ENCODE results near the gene DIDO1. TPM values are rescaled to one million over a fixed set of nuclear protein-coding genes. Genes with fewer than 3 reads are reported as not detected.

The DIDO1 gene
- total and polyA plus RNA-seq, 2 donors (not counting 1 experiment from before 2014, with no cell fraction given) = 57.6 to 124 TPM

DNA sequence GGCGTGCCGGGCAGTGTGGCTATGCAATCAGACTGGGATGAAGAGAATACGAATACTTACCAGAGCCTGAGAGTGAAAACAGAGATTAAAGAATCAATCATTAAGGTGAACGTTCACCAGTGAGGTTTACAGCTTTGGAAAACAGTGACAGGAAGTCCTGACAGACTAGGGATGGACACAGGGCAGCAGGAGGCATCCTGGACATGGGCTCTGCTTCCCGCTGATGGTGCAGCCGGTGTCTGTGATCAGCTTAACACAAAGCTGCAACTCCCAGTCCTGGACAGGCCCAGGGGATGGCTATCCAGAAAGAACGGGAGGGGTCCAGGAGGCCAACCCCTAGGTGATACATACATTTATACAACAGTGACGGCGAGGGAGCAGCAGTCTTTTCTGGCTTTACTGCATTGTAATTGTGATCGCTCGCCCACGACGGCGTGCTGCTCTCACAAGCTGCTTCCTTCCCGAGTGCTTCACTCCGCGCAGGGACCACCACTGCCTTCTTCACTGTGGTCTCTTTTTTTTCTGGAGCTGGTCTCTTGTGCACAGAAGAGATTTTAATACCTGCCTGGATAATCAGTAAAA, 20.7 kb downstream of the DIDO1 start:
- no peak overlapping the region for H3K27ac Mint-ChIP-seq
- DNase-seq = no peak
- Histone ChIP-seq H3K27ac (ENCODE audit: low read length in 2 of 2) (no peak overlapping the region), H3K36me3 (replicated peaks in 1 of 2; ENCODE audit: control extremely low read depth in 1 of 2, control insufficient read depth in 1 of 2, extremely low read depth in 1 of 2, insufficient read depth in 2 of 2, low read length in 1 of 2) (peaks cover 9 to 86% of the 10 kb centered on the region in 2 experiments), H4K20me1 (ENCODE audit: control insufficient read depth, insufficient read depth, low read length, poor library complexity, severe bottlenecking) (peaks cover 62% of the 10 kb centered on the region), H3K4me3 (ENCODE audit: control extremely low read depth in 1 of 5, extremely low read depth in 1 of 5, insufficient read depth in 1 of 5, low read depth in 2 of 5, low read length in 4 of 5) (no peak overlapping the region), H3K9me3 (ENCODE audit: control extremely low read depth in 1 of 3, control insufficient read depth in 2 of 3, insufficient read depth in 1 of 3, low read length in 2 of 3) (no peaks in the 10 kb centered on the region), H3K4me1 (ENCODE audit: control insufficient read depth in 2 of 2, insufficient read depth in 2 of 2, low read length in 2 of 2) (peaks cover 0 to under 1% of the 10 kb centered on the region in 2 donors), H3K27me3 (replicated peaks in 1 of 4; ENCODE audit: control extremely low read depth in 1 of 4, control insufficient read depth in 3 of 4, insufficient read depth in 4 of 4, low read length in 3 of 4) (no peaks in the 10 kb centered on the region), H3K79me2 (ENCODE audit: control insufficient read depth, insufficient read depth, low read length) (peaks cover 50% of the 10 kb centered on the region), H2AFZ (ENCODE audit: insufficient read depth, low read depth, low read length, poor library complexity, severe bottlenecking) (no peak overlapping the region), H3K4me2 (replicated peaks; ENCODE audit: low read depth, low read length, poor library complexity, severe bottlenecking) (no peak overlapping the region), H3K9ac (ENCODE audit: low read length) (no peak overlapping the region)
- WGBS (ENCODE audit: insufficient coverage) = 98% methylated on average over 17 of the region's 17 CpGs
- CTCF ChIA-PET = interaction anchor here (1.4 kb wide), 1 partner anchor 103 kb away, joined by 4 read pairs; no protein-coding TSS in a partner anchor
- intact Hi-C loops (cut with micrococcal nuclease) = no loop called here
- no peak for ATAC-seq (ENCODE audit: low read depth)
- no peaks in the 10 kb centered on the region for H3K27me3 Mint-ChIP-seq
- H3K9me3 Mint-ChIP-seq (ENCODE audit: insufficient read depth) = no peaks in the 10 kb centered on the region
- TF ChIP-seq, protein P1, sequence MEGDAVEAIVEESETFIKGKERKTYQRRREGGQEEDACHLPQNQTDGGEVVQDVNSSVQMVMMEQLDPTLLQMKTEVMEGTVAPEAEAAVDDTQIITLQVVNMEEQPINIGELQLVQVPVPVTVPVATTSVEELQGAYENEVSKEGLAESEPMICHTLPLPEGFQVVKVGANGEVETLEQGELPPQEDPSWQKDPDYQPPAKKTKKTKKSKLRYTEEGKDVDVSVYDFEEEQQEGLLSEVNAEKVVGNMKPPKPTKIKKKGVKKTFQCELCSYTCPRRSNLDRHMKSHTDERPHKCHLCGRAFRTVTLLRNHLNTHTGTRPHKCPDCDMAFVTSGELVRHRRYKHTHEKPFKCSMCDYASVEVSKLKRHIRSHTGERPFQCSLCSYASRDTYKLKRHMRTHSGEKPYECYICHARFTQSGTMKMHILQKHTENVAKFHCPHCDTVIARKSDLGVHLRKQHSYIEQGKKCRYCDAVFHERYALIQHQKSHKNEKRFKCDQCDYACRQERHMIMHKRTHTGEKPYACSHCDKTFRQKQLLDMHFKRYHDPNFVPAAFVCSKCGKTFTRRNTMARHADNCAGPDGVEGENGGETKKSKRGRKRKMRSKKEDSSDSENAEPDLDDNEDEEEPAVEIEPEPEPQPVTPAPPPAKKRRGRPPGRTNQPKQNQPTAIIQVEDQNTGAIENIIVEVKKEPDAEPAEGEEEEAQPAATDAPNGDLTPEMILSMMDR (IDR thresholded peaks at IDR 0.05) = no peak
- TF ChIP-seq EZH2 (IDR thresholded peaks at IDR 0.05; ENCODE audit: borderline replicate concordance, insufficient read depth, low read depth, low read length, poor library complexity, severe bottlenecking) = no peak
- POLR2A ChIA-PET = no interaction called here
- peaks cover 7% of the 10 kb centered on the region for H3K4me1 Mint-ChIP-seq
- no peak overlapping the region for H3K4me3 Mint-ChIP-seq

DNA sequence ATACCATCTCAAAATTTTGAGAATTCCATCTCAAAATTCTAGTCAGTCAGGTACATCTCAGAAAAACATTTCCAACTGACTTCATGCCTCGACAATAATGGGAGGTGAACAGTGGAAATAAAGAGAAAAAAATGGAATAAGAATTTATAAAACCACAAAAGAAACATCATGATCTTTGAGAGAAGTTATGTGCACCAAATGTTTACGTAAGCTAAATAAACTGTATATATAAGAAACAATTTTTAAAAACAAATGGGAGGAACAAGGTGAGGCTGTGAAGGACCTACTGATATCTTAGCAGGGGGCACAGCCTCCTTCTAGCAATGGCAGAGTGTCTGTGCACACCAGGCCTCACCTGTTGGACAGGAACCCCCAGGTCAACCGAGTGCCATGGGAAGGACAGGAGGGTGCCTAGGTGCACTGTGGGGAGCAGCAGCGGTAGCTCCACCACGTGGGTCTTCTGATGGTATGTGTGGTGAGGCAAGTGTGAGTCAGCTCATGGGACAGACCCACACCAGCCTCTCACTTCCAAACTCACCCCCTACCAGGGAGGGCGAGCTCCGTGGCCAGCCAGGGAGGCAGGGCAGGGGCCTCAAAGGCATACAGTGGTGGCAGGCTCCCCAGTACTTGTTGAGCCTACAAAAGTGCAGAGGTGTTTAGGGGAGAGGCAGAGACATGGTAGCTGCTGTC, 23.2 kb downstream of the DIDO1 start:
- peaks cover 31% of the 10 kb centered on the region for H3K4me1 Mint-ChIP-seq
- H3K9me3 Mint-ChIP-seq (ENCODE audit: insufficient read depth) = no peaks in the 10 kb centered on the region
- Histone ChIP-seq H3K4me1 (ENCODE audit: control insufficient read depth in 2 of 2, insufficient read depth in 2 of 2, low read length in 2 of 2) (peaks cover 12 to 20% of the 10 kb centered on the region in 2 donors), H3K9ac (ENCODE audit: low read length) (no peak overlapping the region), H3K9me3 (ENCODE audit: control extremely low read depth in 1 of 3, control insufficient read depth in 2 of 3, insufficient read depth in 1 of 3, low read length in 2 of 3) (no peaks in the 10 kb centered on the region), H3K79me2 (ENCODE audit: control insufficient read depth, insufficient read depth, low read length) (peaks cover 25% of the 10 kb centered on the region), H2AFZ (ENCODE audit: insufficient read depth, low read depth, low read length, poor library complexity, severe bottlenecking) (no peak overlapping the region), H3K27ac (ENCODE audit: low read length in 2 of 2) (no peak overlapping the region), H3K4me2 (replicated peaks; ENCODE audit: low read depth, low read length, poor library complexity, severe bottlenecking) (no peak overlapping the region), H3K27me3 (replicated peaks in 1 of 4; ENCODE audit: control extremely low read depth in 1 of 4, control insufficient read depth in 3 of 4, insufficient read depth in 4 of 4, low read length in 3 of 4) (no peaks in the 10 kb centered on the region), H4K20me1 (ENCODE audit: control insufficient read depth, insufficient read depth, low read length, poor library complexity, severe bottlenecking) (peaks cover 56% of the 10 kb centered on the region), H3K36me3 (replicated peaks in 1 of 2; ENCODE audit: control extremely low read depth in 1 of 2, control insufficient read depth in 1 of 2, extremely low read depth in 1 of 2, insufficient read depth in 2 of 2, low read length in 1 of 2) (peaks cover 1 to 60% of the 10 kb centered on the region in 2 experiments), H3K4me3 (ENCODE audit: control extremely low read depth in 1 of 5, extremely low read depth in 1 of 5, insufficient read depth in 1 of 5, low read depth in 2 of 5, low read length in 4 of 5) (no peak overlapping the region)
- H3K27me3 Mint-ChIP-seq = no peaks in the 10 kb centered on the region
- POLR2A ChIA-PET = no interaction called here
- intact Hi-C loops (cut with micrococcal nuclease) = no loop called here
- no CpG with 5 or more reads among the region's 7 CpGs for WGBS (ENCODE audit: insufficient coverage)
- CTCF ChIA-PET = interaction anchor here (0.7 to 3.8 kb wide), 7 partner anchors 9 to 106 kb away, joined by 3 to 8 read pairs (median 5); no protein-coding TSS in a partner anchor
- no peak overlapping the region for H3K4me3 Mint-ChIP-seq
- no peak for DNase-seq
- no peak overlapping the region for H3K27ac Mint-ChIP-seq
- no peak for ATAC-seq (ENCODE audit: low read depth)
- no peak for TF ChIP-seq EZH2 (IDR thresholded peaks at IDR 0.05; ENCODE audit: borderline replicate concordance, insufficient read depth, low read depth, low read length, poor library complexity, severe bottlenecking)
- TF ChIP-seq, protein P1 (IDR thresholded peaks at IDR 0.05) = no peak

Data from B cell (primary cell).